ENCODE measurements around the gene CCDC138. TPM values are rescaled to one million over a fixed set of nuclear protein-coding genes. Genes with fewer than 3 reads are reported as not detected.

Gene CCDC138
- total RNA-seq, 1 experiment from 2014 or later: 23.0 TPM

DNA sequence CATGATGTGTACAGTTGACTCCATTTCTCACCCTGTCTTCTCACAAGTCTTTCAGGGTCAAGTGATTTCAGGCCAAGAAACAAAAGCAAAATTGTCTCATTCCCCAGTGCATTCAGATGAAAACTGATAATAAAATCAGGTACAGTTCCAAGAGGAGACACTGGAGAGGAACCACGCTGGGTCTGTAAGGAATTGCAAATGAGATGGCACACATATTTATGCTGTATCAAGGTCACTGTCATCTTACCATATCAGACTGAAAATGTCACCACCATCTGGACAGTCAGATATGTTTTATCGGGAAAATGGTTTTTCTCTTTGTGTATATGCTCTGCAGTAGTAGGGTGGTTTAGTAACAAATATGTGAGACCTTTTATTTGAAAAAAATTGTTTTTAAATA is 91.7 kb downstream of the CCDC138 start:
- peak; percentile 65 for DNase-seq (ENCODE audit: low spot score)
- in situ Hi-C loops (cut with HindIII; ENCODE audit: low sequenced_read_pairs): no loop called here

DNA sequence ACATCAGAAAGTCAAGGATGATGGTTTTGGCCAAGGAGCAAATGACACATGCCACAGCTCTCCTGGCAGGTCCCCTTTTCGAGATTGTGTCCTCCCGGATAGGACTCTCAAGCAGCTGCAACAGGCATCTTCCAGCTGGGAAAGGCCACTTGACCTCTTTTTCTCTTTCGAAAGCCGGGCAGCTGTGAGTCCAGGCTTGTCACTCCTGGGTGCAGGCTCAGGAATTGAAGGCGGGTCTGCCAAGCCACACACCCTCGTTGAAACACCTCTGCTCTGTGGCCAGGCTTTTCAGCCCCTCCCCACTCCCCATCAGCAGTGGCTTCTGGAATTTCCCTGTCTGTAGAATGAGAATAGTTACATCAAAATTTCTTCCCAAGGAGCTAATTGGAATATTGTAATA is 98.0 kb downstream of the CCDC138 start:
- in situ Hi-C loops (cut with HindIII; ENCODE audit: low sequenced_read_pairs): no loop called here
- DNase-seq (ENCODE audit: low spot score): no peak

DNA sequence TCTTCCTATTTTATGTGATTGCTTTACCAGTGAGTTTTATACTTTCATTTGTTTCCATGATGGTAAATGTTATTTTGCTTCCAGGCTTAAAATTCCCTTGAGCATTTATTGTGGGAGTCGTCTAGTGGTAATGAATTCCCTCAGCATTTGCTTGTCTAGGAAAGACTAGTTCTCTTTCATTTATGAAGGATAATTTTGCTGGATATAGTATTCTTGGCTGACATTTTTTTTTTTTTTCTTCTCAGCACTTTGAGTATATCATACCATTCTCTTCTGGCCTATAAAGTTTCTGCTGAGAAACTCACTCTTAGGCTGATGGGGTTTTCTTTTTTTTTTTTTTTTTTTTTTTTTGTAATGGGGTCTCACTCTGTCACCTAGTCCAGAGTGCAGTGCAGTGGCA is 103.3 kb downstream of the CCDC138 start:
- no peak for DNase-seq (ENCODE audit: low spot score)
- in situ Hi-C loops (cut with HindIII; ENCODE audit: low sequenced_read_pairs): no loop called here

DNA sequence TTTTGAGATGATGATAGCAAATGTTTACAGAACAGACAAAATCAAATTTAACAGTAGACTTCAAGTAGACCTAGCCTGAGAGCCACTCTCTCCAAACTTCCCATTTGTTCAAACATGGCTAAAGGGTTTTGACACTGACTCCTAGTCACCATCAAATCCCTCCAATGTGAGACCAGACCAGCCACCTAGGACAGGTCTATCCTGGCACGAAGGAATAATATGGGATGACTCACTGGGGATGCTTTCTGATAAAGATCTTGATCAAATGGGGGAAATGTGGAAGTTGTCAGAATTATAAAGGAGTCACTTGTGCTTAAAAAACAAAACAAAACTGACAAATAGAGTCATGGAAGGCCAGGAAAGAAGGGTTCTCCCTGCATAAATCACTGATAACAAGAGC is 106.7 kb downstream of the CCDC138 start:
- no peak for DNase-seq (ENCODE audit: low spot score)
- in situ Hi-C loops (cut with HindIII; ENCODE audit: low sequenced_read_pairs): no loop called here

DNA sequence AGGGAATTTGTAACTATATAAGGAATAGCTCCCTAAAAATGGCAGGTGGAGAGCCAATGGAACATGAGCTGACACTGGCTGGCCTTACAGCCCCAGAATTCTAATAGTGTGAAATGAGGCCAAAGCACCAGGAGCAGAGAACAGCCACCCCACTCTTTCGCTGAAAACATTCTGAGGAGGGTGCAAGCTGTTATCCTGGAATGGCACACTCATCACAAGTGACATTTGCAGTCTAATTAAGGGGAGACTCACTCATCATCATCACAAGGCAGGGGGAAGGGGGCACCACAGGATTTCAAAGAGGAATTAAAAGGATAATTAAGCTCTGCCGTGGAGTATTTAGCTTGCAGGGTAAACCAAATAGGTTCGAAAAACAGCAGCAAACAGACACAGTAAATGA is 108.2 kb downstream of the CCDC138 start:
- in situ Hi-C loops (cut with HindIII; ENCODE audit: low sequenced_read_pairs): no loop called here
- DNase-seq (ENCODE audit: low spot score): no peak

DNA sequence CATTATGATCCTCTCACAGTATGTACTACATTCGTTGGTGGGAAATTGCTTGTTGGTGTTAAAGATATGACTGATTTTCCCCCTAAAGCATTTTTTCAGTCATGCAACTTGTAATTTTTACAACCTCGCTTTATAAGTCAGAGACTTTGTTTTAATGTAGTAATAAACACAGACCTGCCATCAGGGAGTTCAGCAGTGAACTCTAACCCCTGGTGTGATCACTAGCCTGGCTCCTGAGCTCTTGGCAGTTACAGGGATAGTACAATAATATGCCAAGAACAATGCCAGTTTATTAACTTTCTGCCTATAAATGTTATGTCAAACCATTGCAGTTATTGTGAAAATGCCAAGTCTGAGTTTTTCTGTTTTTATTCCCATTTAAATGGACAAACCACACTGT is 108.6 kb downstream of the CCDC138 start:
- DNase-seq (ENCODE audit: low spot score): no peak
- in situ Hi-C loops (cut with HindIII; ENCODE audit: low sequenced_read_pairs): no loop called here

DNA sequence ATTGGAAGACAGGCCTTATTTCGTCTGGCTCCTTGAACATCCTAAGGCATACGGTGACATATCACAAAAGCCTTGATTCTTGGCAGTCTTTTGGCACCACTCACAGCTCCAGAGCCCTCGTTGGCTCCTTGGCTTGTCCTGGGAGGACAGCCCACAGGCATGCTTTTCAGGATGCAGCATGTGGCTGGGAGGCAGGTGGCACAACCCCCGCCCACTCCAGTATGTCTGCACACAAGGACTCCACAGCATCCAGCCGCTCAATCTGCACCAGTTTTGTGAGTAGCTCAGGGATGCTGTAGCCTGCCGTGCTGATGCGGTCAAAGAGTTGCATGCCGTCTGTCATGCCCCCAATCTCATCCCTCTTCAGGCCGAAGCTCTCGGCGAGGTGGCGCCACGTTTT is 110.2 kb downstream of the CCDC138 start:
- DNase-seq (ENCODE audit: low spot score): no peak
- in situ Hi-C loops (cut with HindIII; ENCODE audit: low sequenced_read_pairs): no loop called here

DNA sequence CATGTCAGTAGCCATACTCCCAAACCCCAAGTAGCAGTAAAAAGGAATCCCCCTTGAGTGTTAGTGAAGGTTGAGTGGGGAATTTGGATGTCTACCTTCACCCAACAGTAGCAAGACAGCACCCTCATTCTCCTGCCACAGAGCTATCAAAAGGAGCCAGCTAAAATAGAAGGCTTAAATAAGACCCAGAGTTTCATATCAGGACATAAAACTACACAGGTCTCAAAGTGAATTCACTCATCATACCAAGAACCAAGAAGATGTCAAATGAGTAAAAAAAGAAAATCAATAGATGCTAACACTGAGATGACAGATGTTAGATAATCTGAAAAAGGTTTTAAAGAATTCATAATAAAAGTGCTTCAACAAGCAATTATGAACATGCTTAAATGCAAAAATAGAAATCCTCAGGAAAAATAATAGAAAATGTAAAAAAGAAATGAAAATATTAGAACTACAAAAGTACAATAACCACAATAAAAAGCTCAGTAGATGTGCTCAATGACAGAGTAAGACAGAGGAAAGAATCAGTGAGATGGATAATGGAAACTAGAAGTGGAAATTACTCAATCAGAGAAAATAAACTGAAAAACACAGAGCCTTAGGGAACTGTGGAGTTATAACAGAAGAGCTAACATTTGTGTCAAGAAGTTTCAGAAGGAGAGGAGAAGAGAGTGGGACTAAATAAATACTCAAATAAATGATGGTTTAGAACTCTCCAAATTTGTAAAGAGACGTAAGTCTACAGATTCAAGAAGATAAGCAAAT is 111.9 kb downstream of the CCDC138 start:
- DNase-seq (ENCODE audit: low spot score): no peak
- in situ Hi-C loops (cut with HindIII; ENCODE audit: low sequenced_read_pairs): no loop called here

DNA sequence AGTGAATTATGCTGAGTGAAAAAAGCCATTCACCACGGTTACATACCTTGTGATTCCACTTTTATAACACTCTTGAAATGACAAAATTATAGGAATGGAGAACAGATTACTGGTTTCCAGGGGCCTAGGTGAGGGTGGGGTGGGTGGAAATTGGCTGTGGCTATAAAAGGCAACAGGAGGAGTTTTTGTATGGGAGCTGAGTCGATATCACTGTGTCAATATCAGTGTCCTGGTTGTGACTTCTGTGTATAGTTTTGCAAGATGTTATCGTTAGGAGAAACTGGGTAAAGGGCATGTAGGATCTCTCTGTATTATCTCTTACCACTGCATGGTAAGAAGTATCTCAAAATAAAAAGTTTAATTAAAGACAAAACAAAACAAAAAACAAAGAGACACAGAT is 118.1 kb downstream of the CCDC138 start:
- no peak for DNase-seq (ENCODE audit: low spot score)
- in situ Hi-C loops (cut with HindIII; ENCODE audit: low sequenced_read_pairs): no loop called here

DNA sequence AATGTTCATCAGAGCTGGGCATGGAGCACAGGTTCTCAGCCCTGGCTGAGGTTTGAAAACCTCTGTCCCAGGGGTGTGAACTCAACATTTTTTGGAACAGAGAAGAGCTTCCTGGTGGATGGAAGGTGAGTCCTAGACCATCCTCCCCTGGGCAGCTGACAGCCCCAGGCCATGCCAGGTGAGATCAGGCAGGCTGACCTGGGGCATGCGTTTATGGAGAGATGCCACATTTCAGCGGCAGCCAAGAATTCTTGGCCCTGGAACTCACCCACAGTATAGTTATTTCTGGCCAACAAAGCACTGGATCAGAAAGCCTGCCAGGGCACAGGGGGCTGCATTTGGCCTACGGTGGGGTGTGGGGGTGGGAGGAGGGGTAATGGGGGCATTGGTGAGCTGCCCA is 118.6 kb downstream of the CCDC138 start:
- DNase-seq (ENCODE audit: low spot score): no peak
- in situ Hi-C loops (cut with HindIII; ENCODE audit: low sequenced_read_pairs): no loop called here

DNA sequence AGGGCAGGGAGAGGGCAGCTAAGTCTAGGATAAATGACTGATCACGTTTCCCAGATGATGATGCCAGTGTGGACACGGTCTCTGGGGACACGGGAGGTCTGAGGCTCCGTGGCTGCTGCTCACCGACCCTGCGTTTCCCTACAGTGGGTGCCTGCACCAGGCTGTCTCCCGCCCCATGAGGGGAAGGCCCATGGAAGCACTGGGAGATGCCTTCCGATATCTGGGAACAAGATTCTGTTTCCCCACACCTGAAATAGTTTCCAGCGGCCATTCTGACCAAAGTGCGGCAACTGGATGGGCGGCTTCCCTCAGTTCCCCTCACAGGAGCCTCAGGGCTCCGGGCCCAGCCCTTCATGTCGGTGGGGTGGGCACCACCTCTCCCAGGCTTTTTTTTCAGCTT is 119.3 kb downstream of the CCDC138 start:
- DNase-seq (ENCODE audit: low spot score): no peak
- in situ Hi-C loops (cut with HindIII; ENCODE audit: low sequenced_read_pairs): no loop called here

DNA sequence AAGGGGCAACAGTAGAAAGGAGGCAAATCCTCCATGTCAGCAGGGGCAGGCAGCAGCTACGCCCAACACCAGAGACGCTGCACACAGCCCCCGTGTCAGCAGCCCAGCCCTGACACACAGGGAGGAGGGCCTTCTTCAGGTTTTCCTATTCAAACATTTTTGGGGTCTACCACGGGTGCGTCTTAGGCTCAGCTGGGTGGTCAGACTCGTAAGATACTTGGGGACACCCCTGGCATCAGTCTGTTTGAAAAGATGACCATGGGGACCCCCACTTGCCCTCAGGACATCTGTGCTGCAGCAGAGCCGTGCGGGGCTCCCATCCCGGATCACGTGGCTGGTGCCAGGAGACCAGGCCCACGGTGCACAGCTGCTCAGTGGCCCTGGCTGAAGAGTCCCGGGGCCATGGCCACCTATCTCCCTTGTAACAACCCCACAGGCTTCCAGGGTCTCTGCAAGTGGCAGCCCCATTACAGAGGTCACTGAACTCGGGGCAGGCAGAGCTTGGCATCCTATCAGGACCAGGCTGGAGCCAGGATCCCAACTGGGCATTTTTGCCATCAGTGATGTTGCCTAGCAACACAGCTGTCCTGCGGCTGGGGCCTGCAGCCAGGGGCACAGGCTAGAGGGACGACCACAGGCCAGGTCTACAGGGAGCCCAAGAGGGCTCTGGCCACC is 120.0 kb downstream of the CCDC138 start:
- DNase-seq (ENCODE audit: low spot score): no peak
- in situ Hi-C loops (cut with HindIII; ENCODE audit: low sequenced_read_pairs): no loop called here

DNA sequence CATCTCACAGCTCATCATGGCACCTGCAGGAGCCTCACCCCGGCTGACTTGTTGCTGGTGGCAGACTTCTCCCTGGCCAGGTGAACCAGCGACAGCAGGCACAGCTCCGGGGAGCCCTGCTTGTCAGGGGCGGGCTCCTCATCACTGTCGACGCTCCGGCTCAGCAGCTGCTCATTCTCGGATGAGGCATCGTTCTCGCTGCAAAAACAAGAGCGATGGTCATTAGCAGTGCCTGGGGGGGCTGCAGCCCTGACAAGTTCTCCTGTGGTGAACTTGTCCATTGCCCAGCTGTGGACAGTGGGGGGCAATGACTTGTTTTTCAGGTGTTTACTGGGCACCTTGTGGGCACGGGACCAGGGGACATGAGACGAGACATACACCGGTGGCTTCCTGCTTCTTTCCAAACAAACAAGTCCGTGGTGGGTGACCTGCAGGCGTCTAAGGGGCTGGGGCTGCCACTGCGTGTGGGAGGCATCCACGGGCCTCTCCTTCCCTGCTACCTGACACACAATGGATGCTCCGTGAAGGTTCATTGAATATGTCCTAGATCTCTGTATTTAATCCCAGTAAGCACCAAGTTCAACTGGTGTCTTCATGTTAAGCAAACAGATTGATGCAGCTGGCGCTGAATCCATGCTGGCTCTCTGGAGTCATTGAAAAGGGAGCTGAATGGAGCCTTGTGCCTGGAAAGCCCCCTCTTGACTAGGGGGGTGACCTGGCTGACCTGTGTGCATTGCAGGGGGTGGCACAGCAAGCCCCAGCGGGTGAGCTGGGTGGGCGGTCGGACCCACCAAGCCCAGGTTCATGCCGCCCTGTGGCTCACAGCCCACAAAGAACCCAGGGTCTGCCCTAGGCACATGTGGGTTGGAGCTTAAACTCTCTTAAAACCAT is 121.5 kb downstream of the CCDC138 start:
- in situ Hi-C loops (cut with HindIII; ENCODE audit: low sequenced_read_pairs): no loop called here
- DNase-seq (ENCODE audit: low spot score): peak; percentile 48

DNA sequence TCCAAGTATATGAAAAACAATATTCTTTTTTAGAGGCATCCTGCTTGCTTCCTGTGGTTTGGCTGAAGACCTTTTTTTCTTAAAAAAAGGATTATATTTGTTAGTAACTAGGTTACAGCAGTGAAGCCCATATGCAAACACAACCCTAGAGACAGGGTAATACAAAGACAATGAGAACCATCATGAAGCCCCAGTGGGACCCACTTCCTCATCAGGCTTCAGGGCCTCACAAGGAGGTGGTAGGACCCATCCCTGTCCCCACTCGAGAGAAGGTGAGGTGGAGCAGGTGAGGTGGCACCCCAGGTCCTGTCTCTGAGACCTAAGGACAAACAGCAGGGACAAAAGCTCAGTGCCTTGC is 122.1 kb downstream of the CCDC138 start:
- in situ Hi-C loops (cut with HindIII; ENCODE audit: low sequenced_read_pairs): no loop called here
- DNase-seq (ENCODE audit: low spot score): no peak

DNA sequence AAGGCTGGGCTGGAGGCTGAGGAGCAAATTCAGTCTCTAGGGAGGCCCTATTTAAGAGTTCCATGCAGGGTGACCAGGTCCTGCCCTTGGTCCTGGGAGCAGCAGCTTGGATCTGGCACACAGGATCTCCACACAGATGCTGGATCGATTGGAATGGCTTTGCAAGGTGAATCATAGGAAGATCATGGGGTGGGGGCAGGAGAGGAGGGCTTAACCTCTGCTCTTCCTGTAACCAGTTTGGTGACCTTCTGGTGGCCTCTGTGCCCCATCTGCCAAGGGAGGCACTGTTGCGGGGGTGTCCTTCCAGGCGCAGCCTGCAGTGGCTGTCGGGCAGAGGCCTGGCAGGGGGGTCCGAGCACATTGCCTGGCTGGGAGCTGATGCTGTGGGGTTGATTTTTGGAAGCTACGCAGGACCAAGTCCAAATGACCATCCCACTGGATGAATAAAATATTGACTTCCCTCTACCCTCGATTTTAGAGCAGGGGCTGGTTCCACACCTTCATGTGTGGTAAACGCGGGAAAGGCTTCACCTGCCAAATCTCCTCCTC is 122.8 kb downstream of the CCDC138 start:
- in situ Hi-C loops (cut with HindIII; ENCODE audit: low sequenced_read_pairs): no loop called here
- no peak for DNase-seq (ENCODE audit: low spot score)

DNA sequence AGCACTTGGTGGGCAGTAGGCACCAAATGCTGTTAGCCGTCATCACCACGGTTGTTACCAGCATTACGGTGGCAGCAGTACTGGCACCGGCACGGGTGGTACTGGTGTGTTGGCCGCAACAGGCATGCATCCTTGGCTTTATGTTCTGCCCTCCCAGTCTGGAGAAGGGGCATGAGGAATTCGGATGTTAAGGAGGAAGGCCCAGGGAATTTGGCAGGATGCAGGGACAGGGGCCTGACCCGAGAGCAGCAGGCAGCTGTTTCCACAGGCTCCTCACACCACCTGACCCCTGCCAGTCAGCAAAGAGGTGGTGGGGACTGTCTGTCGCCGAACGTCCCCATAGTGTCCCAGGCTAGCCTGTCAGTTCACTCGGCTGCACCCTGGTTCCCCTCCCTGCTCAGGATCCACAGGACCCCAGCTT is 123.5 kb downstream of the CCDC138 start:
- no peak for DNase-seq (ENCODE audit: low spot score)
- in situ Hi-C loops (cut with HindIII; ENCODE audit: low sequenced_read_pairs): no loop called here

DNA sequence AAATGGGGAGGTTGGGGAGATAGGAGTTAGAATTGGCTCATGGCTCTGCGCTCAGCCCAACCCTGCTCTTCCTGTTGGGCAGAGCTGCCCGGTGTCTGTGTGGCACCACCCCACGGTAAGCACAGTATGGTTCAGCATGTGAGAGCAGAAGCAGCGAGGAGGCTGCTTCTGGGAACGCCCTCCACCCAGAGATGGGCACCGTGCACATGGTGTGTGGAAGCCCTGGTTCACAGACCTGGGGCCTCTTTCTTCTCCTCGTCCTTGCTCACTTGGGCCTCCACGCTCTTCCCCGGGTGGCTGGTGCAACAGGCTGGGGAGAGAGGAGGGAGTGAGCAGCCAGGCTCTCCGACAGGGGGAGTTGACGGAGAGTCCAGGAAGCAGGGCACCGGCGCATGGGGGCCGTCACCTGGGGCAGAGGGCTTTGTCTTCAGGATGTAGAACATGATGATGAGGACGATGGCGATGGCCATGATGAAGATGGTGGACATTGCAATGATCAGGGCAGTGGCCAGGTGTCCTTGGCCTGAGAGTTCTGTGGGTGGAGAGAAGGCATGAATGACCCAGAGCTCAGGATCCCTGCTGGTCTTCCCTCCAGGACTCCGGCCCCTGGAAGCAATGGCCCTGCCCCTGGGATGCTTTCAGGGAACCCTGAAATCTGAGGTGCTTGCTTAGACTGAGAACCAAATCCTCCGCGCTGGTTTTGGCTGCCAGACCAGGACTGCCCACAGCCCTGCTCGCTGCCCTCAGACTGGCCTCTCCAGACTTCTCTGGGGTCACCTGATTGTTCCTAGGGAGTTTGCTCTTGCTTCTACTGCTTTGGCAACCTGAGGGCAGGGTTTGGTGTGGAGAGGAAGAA is 124.2 kb downstream of the CCDC138 start:
- no peak for DNase-seq (ENCODE audit: low spot score)
- in situ Hi-C loops (cut with HindIII; ENCODE audit: low sequenced_read_pairs): no loop called here

DNA sequence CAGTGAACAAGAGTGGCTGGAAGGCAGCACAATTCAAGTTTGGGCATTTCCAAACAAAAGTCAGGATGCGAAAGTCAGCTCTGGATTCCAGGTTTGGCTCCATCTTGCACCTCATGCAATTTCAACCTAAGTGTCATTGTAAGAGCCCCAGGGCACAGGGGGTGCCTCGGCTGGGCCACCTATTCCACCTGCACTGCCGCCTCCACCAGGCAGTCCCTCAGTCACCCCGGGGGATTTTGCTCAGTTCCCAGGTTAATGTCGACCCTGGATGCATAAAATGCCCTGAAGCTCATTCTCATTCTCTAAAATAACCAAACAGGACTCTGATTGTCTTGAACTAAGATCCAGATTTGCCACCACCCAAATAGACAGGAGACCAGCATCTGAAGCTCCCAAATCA is 124.8 kb downstream of the CCDC138 start:
- DNase-seq (ENCODE audit: low spot score): no peak
- in situ Hi-C loops (cut with HindIII; ENCODE audit: low sequenced_read_pairs): no loop called here

All from G401 (cell line).